ENCODE results near the gene RUNX1. TPM values are rescaled to one million over a fixed set of nuclear protein-coding genes. Genes with fewer than 3 reads are reported as not detected.

The RUNX1 gene
- total RNA-seq, 1 donor from 2014 or later, result 0.47 TPM

DNA sequence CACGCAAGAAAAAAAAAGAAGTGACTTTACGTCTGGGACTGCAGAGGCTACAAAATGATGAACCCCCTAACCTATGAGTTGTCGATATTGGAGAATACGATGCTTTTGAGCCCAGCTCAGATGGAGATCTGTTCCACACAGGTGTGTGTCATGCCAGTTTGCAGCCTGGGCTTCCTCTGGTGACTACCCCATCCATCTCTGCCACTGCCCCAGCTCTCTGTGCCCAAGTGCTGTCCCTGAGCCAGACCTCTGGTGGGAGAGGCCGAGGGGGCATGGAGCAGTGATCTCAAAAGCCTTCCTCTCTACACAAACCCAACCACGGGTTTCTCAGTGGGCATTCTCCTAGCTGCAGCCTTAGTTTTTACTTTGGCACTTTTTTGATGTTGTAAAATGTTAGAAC, 239.3 kb downstream of the RUNX1 start:
- no peak overlapping the region for H3K27ac Mint-ChIP-seq (ENCODE audit: unreplicated experiment)
- H3K4me1 Mint-ChIP-seq (ENCODE audit: low read depth, unreplicated experiment), result no peaks in the 10 kb centered on the region
- peaks cover 9% of the 10 kb centered on the region for H3K36me3 Mint-ChIP-seq (ENCODE audit: unreplicated experiment)
- H3K9me3 Mint-ChIP-seq (ENCODE audit: unreplicated experiment), result peaks cover 4% of the 10 kb centered on the region
- no peak for DNase-seq
- TF ChIP-seq CTCF (IDR thresholded peaks at IDR 0.05; ENCODE audit: partially characterized antibody, unreplicated experiment), result no peak
- no peak overlapping the region for H3K4me3 Mint-ChIP-seq (ENCODE audit: unreplicated experiment)
- no peaks in the 10 kb centered on the region for H3K27me3 Mint-ChIP-seq (ENCODE audit: unreplicated experiment)

DNA sequence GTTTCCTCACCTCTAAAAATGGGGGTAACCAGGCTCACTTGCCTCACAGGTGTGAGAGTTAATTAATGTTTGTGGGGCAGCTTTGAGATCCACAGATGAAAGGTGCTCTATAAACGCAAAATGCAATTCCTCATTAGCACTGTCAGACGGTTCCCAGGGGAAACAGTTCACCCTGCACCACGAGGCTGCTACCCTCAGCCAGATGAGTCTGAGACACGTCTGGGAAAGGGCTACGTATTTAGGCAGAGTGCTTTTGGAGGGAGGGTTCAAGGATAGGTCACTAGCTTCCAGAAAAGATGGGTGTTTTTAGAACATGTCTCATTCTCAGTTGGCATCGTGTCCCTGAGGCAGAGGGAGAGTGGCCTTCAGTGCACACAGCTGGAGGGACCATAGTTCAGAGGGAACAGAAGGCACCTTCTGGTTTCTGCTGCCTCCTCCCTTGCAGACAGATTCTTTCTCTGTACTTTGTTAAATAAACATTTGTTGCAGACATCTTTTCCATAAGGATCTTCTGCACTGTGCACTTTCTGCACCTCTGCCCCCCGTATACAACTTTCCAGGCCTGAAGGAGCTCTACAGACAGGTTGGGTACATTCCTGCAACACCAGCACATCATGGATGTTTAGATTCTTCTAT, 240.4 kb downstream of the RUNX1 start:
- TF ChIP-seq CTCF (IDR thresholded peaks at IDR 0.05; ENCODE audit: partially characterized antibody, unreplicated experiment), result no peak
- Mint-ChIP-seq H3K27me3 (ENCODE audit: unreplicated experiment) (no peaks in the 10 kb centered on the region), H3K36me3 (ENCODE audit: unreplicated experiment) (peaks cover 14% of the 10 kb centered on the region), H3K4me1 (ENCODE audit: low read depth, unreplicated experiment) (no peaks in the 10 kb centered on the region), H3K9me3 (ENCODE audit: unreplicated experiment) (peaks cover 4% of the 10 kb centered on the region), H3K4me3 (ENCODE audit: unreplicated experiment) (no peak overlapping the region), H3K27ac (ENCODE audit: unreplicated experiment) (no peak overlapping the region)
- no peak for DNase-seq

DNA sequence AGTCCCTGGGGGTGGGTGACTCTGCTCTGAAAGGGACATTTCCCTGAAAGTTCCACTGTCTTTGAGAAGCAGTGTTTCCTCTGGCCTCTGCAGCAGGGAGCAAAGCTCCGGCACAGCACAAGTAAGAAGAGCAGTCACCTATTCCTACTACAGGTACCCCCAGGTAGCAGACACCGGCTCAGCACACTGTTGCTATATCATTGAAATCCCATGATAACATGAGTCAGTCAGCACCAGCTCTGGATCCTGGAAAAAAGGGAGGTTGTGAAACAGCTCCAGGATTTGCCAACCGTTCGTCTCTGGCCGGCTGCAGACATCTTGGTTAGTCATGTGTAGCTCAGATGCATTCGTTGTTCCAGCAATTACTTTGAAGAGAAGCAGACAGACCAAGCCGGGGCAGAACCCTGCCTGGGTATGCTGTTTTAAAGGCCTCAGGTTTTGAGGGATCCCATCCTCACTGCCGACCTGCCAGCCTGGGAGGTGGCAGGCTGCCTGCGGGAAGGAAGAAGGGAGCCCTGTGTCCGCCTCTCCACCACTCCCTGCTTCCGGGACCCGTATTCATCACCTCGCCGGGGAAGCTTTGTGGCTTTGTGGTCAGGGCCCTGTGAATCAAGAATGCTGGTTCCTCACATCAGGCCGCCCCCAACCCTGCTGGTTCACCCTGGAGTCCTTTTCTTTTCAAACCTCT, 241.1 kb downstream of the RUNX1 start:
- TF ChIP-seq CTCF (IDR thresholded peaks at IDR 0.05; ENCODE audit: partially characterized antibody, unreplicated experiment), result no peak
- Mint-ChIP-seq H3K4me3 (ENCODE audit: unreplicated experiment) (no peak overlapping the region), H3K27me3 (ENCODE audit: unreplicated experiment) (no peaks in the 10 kb centered on the region), H3K9me3 (ENCODE audit: unreplicated experiment) (peaks cover 4% of the 10 kb centered on the region), H3K36me3 (ENCODE audit: unreplicated experiment) (peaks cover 14% of the 10 kb centered on the region), H3K4me1 (ENCODE audit: low read depth, unreplicated experiment) (no peaks in the 10 kb centered on the region), H3K27ac (ENCODE audit: unreplicated experiment) (no peak overlapping the region)
- no peak for DNase-seq

- no peak for DNase-seq
- Mint-ChIP-seq H3K4me3 (ENCODE audit: unreplicated experiment) (no peak overlapping the region), H3K27me3 (ENCODE audit: unreplicated experiment) (no peaks in the 10 kb centered on the region), H3K4me1 (ENCODE audit: low read depth, unreplicated experiment) (no peaks in the 10 kb centered on the region), H3K27ac (ENCODE audit: unreplicated experiment) (no peak overlapping the region), H3K36me3 (ENCODE audit: unreplicated experiment) (peaks cover 14% of the 10 kb centered on the region), H3K9me3 (ENCODE audit: unreplicated experiment) (peaks cover 4% of the 10 kb centered on the region)
- no peak for TF ChIP-seq CTCF (IDR thresholded peaks at IDR 0.05; ENCODE audit: partially characterized antibody, unreplicated experiment)
Observed at GRCh38 chr21:34807146-34807880, 241.8 kb downstream of the RUNX1 start.

GRCh38 chr21:34806423-34806822, 242.7 kb downstream of the RUNX1 start:
- TF ChIP-seq CTCF (IDR thresholded peaks at IDR 0.05; ENCODE audit: partially characterized antibody, unreplicated experiment), result no peak
- Mint-ChIP-seq H3K27ac (ENCODE audit: unreplicated experiment) (no peak overlapping the region), H3K36me3 (ENCODE audit: unreplicated experiment) (peaks cover 14% of the 10 kb centered on the region), H3K9me3 (ENCODE audit: unreplicated experiment) (peaks cover 4% of the 10 kb centered on the region), H3K27me3 (ENCODE audit: unreplicated experiment) (no peaks in the 10 kb centered on the region), H3K4me3 (ENCODE audit: unreplicated experiment) (no peak overlapping the region), H3K4me1 (ENCODE audit: low read depth, unreplicated experiment) (no peaks in the 10 kb centered on the region)
- DNase-seq, result no peak

Measured in glutamatergic neuron (in vitro differentiated cells).